ENCODE results near the gene RNF224.
"Not testable (repeated sequence)": the region's sequence is repeated elsewhere in the genome, so short reads cannot be mapped to it uniquely, and the experiment has no call there.

Gene RNF224

DNA sequence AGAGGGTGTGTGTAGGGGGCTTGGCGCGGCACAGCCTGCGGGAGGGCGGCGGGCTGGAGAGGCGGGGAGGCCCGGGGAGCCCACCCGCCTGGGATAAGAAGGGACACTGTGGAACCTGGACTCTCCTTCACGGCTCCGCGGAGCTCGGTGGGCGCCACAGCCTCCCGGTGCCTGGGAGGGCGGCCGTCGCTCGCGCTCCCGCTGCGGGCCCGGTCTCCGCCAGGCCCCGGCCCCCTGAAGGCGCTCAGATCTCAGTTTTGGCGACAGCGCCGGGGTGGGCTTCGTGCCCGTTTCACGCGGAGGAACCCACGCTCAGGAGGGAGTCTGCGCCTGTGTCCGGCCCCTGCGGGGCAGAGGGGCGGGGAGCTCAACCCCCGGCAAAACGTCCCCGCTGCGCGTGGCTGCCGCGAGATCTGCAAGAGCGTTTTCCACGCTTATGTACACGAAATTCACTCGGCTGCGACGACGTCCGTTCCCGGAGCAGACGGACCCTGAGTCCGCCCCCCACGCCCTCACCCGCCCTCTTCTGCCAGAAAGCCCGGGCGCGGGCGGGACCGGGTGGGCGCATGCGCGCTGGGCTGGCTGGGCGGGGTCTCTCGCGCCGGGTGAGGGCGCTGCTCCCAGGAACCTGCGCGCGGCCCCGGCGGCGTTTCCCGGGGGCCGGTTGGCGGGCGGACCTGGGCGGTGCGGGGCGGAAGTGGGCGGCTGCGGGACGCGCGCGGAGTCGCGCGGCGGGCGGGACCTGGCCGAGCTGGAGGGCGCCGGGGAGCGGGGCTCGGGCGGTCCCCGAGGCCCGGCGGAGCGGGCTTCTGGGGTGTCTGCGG is 27.5 kb downstream of the RNF224 start, which contains the start of gene NELFB:
NELFB (plus strand) TSS at position 704 of the 824 bp plus-strand sequence.
- TF ChIP-seq CTCF (IDR thresholded peaks at IDR 0.05; ENCODE audit: extremely low read depth, insufficient read depth, missing control alignments), result no peak
- peak; percentile 100 for DNase-seq (ENCODE audit: low spot score)
- in situ Hi-C loops (cut with MboI; ENCODE audit: low pct_unique_long_range_greater_than_20kb, low sequenced_read_pairs, unreplicated experiment), result no loop called here

- no peak for TF ChIP-seq CTCF (IDR thresholded peaks at IDR 0.05; ENCODE audit: extremely low read depth, insufficient read depth, missing control alignments)
- peak; percentile 64 for DNase-seq (ENCODE audit: low spot score)
- in situ Hi-C loops (cut with MboI; ENCODE audit: low pct_unique_long_range_greater_than_20kb, low sequenced_read_pairs, unreplicated experiment), result no loop called here
These were observed 28.3 kb downstream of the RNF224 start for GRCh38 chr9:137255448-137256114.

- in situ Hi-C loops (cut with MboI; ENCODE audit: low pct_unique_long_range_greater_than_20kb, low sequenced_read_pairs, unreplicated experiment), result no loop called here
- TF ChIP-seq CTCF (IDR thresholded peaks at IDR 0.05; ENCODE audit: extremely low read depth, insufficient read depth, missing control alignments), result no peak
- DNase-seq (ENCODE audit: low spot score), result no peak
These were observed 29.1 kb downstream of the RNF224 start for GRCh38 chr9:137256362-137256761.

GRCh38 chr9:137256856-137257255 is 29.6 kb downstream of the RNF224 start:
- no peak for TF ChIP-seq CTCF (IDR thresholded peaks at IDR 0.05; ENCODE audit: extremely low read depth, insufficient read depth, missing control alignments)
- DNase-seq (ENCODE audit: low spot score), result no peak
- in situ Hi-C loops (cut with MboI; ENCODE audit: low pct_unique_long_range_greater_than_20kb, low sequenced_read_pairs, unreplicated experiment), result no loop called here

GRCh38 chr9:137262173-137262908 is 35.0 kb downstream of the RNF224 start:
- in situ Hi-C loops (cut with MboI; ENCODE audit: low pct_unique_long_range_greater_than_20kb, low sequenced_read_pairs, unreplicated experiment), result not testable (repeated sequence)

More at GRCh38 chr9:137262173-137262908, 35.0 kb downstream of the RNF224 start:
- peak; percentile 12 for TF ChIP-seq CTCF (IDR thresholded peaks at IDR 0.05; ENCODE audit: extremely low read depth, insufficient read depth, missing control alignments)
- DNase-seq (ENCODE audit: low spot score), result not testable (repeated sequence)

Data from GM13977 (cell line).